HG03521 (cell line): ENCODE measurements around the gene MARCHF3.
"Not testable (repeated sequence)": the region's sequence is repeated elsewhere in the genome, so short reads cannot be mapped to it uniquely, and the experiment has no call there.

Experiments
- ATAC-seq: cut with Tn5 transposase; IDR thresholded peaks from one replicate; pipeline ENCODE4 v1.9.1; 2021; ENCODE audit warnings: mild to moderate bottlenecking, moderate library complexity; ENCODE audit not compliant: unreplicated experiment

The MARCHF3 gene

GRCh38 chr5:126963822-126964375 is 66.5 kb downstream of the MARCHF3 start:
- no peak for ATAC-seq

- peak; percentile 70 for ATAC-seq
Observed at GRCh38 chr5:126961702-126962101, 68.7 kb downstream of the MARCHF3 start.

- no peak for ATAC-seq
Observed at GRCh38 chr5:126961128-126961527, 69.2 kb downstream of the MARCHF3 start.

- no peak for ATAC-seq
Observed at GRCh38 chr5:126959188-126959587, 71.2 kb downstream of the MARCHF3 start.

- no peak for ATAC-seq
Observed at GRCh38 chr5:126956991-126957390, 73.4 kb downstream of the MARCHF3 start.

GRCh38 chr5:126954981-126955380 is 75.4 kb downstream of the MARCHF3 start:
- ATAC-seq: no peak

- ATAC-seq: no peak
Observed at GRCh38 chr5:126953640-126954039, 76.7 kb downstream of the MARCHF3 start.

- no peak for ATAC-seq
Observed at GRCh38 chr5:126949475-126949874, 80.9 kb downstream of the MARCHF3 start.

- no peak for ATAC-seq
Observed at GRCh38 chr5:126948453-126948852, 81.9 kb downstream of the MARCHF3 start.

- ATAC-seq: no peak
Observed at GRCh38 chr5:126948011-126948355, 82.4 kb downstream of the MARCHF3 start.

- ATAC-seq: peak; percentile 89
Observed at GRCh38 chr5:126947146-126948010, 83.0 kb downstream of the MARCHF3 start.

- not testable (repeated sequence) for ATAC-seq
Observed at GRCh38 chr5:126942908-126943307, 87.5 kb downstream of the MARCHF3 start.

- no peak for ATAC-seq
Observed at GRCh38 chr5:126941403-126941802, 89.0 kb downstream of the MARCHF3 start.

GRCh38 chr5:126939887-126940286 is 90.5 kb downstream of the MARCHF3 start:
- ATAC-seq: no peak

- no peak for ATAC-seq
Observed at GRCh38 chr5:126938466-126938865, 91.9 kb downstream of the MARCHF3 start.

GRCh38 chr5:126937771-126938170 is 92.6 kb downstream of the MARCHF3 start:
- no peak for ATAC-seq

- ATAC-seq: no peak
Observed at GRCh38 chr5:126936775-126937418, 93.5 kb downstream of the MARCHF3 start.

- ATAC-seq: no peak
Observed at GRCh38 chr5:126931963-126932660, 98.2 kb downstream of the MARCHF3 start.

- ATAC-seq: no peak
Observed at GRCh38 chr5:126928041-126928440, 102.3 kb downstream of the MARCHF3 start.

GRCh38 chr5:126927429-126927828 is 102.9 kb downstream of the MARCHF3 start:
- ATAC-seq: no peak

GRCh38 chr5:126926187-126926586 is 104.2 kb downstream of the MARCHF3 start:
- no peak for ATAC-seq
